IPS DF 6.9 (cell line): ENCODE results near the gene TBX4.

Source experiments
- DNase-seq: peaks from one replicate; pipeline ENCODE4 v3.0.0-alpha.2; 2013; ENCODE audit warnings: low read depth, low spot score
- H3K27ac ChIP-seq: one replicate; pipeline ENCODE4 v1.5.1; 2013; ENCODE audit warnings: low read length, control low read depth
- H3K27me3 ChIP-seq: 2 replicates; pipeline ENCODE4 v1.6.1; 2013; ENCODE audit warnings: mild to moderate bottlenecking, low read length; ENCODE audit not compliant: control insufficient read depth, insufficient read depth
- H3K36me3 ChIP-seq: 2 replicates; pipeline ENCODE4 v1.6.1; 2013; ENCODE audit warnings: low read length; ENCODE audit not compliant: control insufficient read depth, insufficient read depth
- H3K4me1 ChIP-seq: 2 replicates; pipeline ENCODE4 v1.6.1; 2013; ENCODE audit warnings: low read length; ENCODE audit not compliant: control insufficient read depth, insufficient read depth
- H3K4me3 ChIP-seq: 2 replicates; pipeline ENCODE4 v1.5.1; 2013; ENCODE audit warnings: mild to moderate bottlenecking, low read length
- H3K9me3 ChIP-seq: 2 replicates; pipeline ENCODE4 v1.6.1; 2013; ENCODE audit warnings: low read length, inconsistent platforms; ENCODE audit not compliant: control insufficient read depth, insufficient read depth
- WGBS: extraction: QIAGEN DNeasy Blood & Tissue Kit; methylation state at CpG from one replicate; pipeline ENCODE4 v1.1.7; 2013; ENCODE audit warnings: mixed read lengths, missing lambda C conversion rate; ENCODE audit not compliant: insufficient read length, insufficient coverage; 5-methylcytosine and 5-hydroxymethylcytosine counted together

The TBX4 gene

GRCh38 chr17:61533797-61534196 lies 81.6 kb downstream of the TBX4 start:
- Histone ChIP-seq H3K27me3 (no peaks in the 10 kb centered on the region), H3K4me1 (no peaks in the 10 kb centered on the region), H3K27ac (no peak overlapping the region), H3K36me3 (no peaks in the 10 kb centered on the region), H3K4me3 (no peak overlapping the region), H3K9me3 (no peaks in the 10 kb centered on the region)
- no peak for DNase-seq
- WGBS = no CpG with 5 or more reads among the region's 4 CpGs

GRCh38 chr17:61534414-61534813 lies 82.2 kb downstream of the TBX4 start:
- H3K27ac ChIP-seq = no peak overlapping the region
- no peaks in the 10 kb centered on the region for H3K9me3 ChIP-seq
- WGBS = no CpG with 5 or more reads among the region's 8 CpGs

More at GRCh38 chr17:61534414-61534813, 82.2 kb downstream of the TBX4 start:
- no peak for DNase-seq
- no peaks in the 10 kb centered on the region for H3K4me1 ChIP-seq
- H3K4me3 ChIP-seq = no peak overlapping the region
- H3K36me3 ChIP-seq = no peaks in the 10 kb centered on the region
- no peaks in the 10 kb centered on the region for H3K27me3 ChIP-seq
